C4-2B (cell line): Measurements from ENCODE around the gene NELL1.

ENCODE experiments used
- CTCF ChIP-seq: fragments of 450-650 bp; conservative IDR thresholded peaks from 2 replicates; pipeline ENCODE4 v1.5.1; 2017; ENCODE audit warnings: mild to moderate bottlenecking
- ZFX ChIP-seq: fragments of 450-650 bp; IDR thresholded peaks from 2 replicates; pipeline ENCODE4 v1.6.1; 2017

GRCh38 chr11:21603886-21604285 lies 934.5 kb downstream of the NELL1 start:
- TF ChIP-seq CTCF (no peak), ZFX (no peak)
